Measurements from ENCODE around the gene EPS8.
"Not testable (repeated sequence)": the region's sequence is repeated elsewhere in the genome, so short reads cannot be mapped to it uniquely, and the experiment has no call there.

DNA sequence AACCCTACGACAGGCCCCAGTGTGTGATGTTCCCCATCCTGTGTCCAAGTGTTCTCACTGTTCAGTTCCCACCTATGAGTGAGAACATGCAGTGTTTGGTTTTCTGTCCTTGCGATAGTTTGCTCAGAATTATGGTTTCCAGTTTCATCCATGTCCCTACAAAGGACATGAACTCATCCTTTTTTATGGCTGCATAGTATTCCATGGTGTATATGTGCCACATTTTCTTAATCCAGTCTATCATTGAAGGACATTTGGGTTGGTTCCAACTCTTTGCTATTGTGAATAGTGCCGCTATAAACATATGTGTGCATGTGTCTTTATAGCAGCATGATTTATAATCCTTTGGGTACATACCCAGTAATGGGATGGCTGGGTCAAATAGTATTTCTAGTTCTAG, 47.3 kb downstream of the EPS8 start:
- TF ChIP-seq, protein P1, sequence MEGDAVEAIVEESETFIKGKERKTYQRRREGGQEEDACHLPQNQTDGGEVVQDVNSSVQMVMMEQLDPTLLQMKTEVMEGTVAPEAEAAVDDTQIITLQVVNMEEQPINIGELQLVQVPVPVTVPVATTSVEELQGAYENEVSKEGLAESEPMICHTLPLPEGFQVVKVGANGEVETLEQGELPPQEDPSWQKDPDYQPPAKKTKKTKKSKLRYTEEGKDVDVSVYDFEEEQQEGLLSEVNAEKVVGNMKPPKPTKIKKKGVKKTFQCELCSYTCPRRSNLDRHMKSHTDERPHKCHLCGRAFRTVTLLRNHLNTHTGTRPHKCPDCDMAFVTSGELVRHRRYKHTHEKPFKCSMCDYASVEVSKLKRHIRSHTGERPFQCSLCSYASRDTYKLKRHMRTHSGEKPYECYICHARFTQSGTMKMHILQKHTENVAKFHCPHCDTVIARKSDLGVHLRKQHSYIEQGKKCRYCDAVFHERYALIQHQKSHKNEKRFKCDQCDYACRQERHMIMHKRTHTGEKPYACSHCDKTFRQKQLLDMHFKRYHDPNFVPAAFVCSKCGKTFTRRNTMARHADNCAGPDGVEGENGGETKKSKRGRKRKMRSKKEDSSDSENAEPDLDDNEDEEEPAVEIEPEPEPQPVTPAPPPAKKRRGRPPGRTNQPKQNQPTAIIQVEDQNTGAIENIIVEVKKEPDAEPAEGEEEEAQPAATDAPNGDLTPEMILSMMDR (conservative IDR thresholded peaks at IDR 0.05; ENCODE audit: low read length): not testable (repeated sequence)
- not testable (repeated sequence) for TF ChIP-seq EZH2phosphoT487 (IDR thresholded peaks at IDR 0.05; ENCODE audit: borderline replicate concordance)
